SJSA1 (cell line): ENCODE data around the gene GPNMB. TPM values are rescaled to one million over a fixed set of nuclear protein-coding genes. Genes with fewer than 3 reads are reported as not detected.
"Not testable (repeated sequence)": the region's sequence is repeated elsewhere in the genome, so short reads cannot be mapped to it uniquely, and the experiment has no call there.

Experiments
- DNase-seq, 2 experiments: peaks; one replicate each; pipeline ENCODE4 v3.0.0-alpha.2; 2015 to 2020; ENCODE audit warnings: low spot score in 2 of 2, low read depth in 1 of 2
- H3K27ac ChIP-seq: fragments of 250-450 bp; sonication (Bioruptor Pico); 2 replicates; pipeline ENCODE4 v1.5.1; 2020; ENCODE audit warnings: mild to moderate bottlenecking, moderate library complexity
- H3K27me3 ChIP-seq: fragments of 250-450 bp; sonication (Bioruptor Pico); replicated peaks from 2 replicates; pipeline ENCODE4 v1.5.1; 2020; ENCODE audit warnings: mild to moderate bottlenecking, moderate library complexity
- H3K36me3 ChIP-seq: fragments of 250-450 bp; sonication (Bioruptor Pico); 2 replicates; pipeline ENCODE4 v1.5.1; 2020; ENCODE audit warnings: mild to moderate bottlenecking
- H3K4me1 ChIP-seq: fragments of 250-450 bp; sonication (Bioruptor Pico); replicated peaks from 2 replicates; pipeline ENCODE4 v1.6.1; 2021; ENCODE audit warnings: mild to moderate bottlenecking
- H3K4me3 ChIP-seq: fragments of 250-450 bp; sonication (Bioruptor Pico); 2 replicates; pipeline ENCODE4 v1.5.1; 2020; ENCODE audit warnings: mild to moderate bottlenecking
- H3K9me3 ChIP-seq: fragments of 250-450 bp; sonication (Bioruptor Pico); replicated peaks from 2 replicates; pipeline ENCODE4 v1.5.1; 2020; ENCODE audit warnings: mild to moderate bottlenecking
- total RNA-seq: library from RNA; depleted of rRNA; stranded (reverse); fragments of >200 nt; shearing (Covaris generic); gene quantifications from 2 replicates; pipeline ENCODE4 v1.2.3, GENCODE V29; 2014; rRNA removed

The GPNMB gene
- total RNA-seq, 1 experiment from 2014 or later = 1.1 TPM

DNA sequence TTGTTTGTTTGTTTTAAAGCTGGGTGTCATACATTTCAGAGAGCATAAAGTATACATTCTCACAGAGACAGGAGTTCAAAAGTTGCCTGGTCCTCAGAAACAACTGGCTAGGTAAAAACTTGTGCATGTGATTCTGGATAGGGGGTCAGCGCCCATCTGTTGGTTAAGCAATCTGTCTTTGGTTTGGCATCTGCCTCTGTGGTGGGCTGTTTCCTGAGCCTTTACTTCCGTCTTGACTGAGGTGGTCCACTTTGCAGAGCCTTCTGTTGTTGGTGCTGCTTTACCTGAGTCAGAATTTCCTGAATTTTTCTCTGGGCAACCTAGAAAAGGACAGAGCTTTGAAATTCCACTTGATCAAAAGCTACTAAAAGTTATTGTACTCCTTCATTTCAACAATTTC is 65.6 kb downstream of the GPNMB start:
- H3K27ac ChIP-seq, H3K27me3 ChIP-seq, H3K9me3 ChIP-seq, DNase-seq, H3K4me3 ChIP-seq: not testable (repeated sequence)
- H3K4me1 ChIP-seq = peaks cover 21% of the 10 kb centered on the region
- H3K36me3 ChIP-seq = peaks cover 84% of the 10 kb centered on the region

DNA sequence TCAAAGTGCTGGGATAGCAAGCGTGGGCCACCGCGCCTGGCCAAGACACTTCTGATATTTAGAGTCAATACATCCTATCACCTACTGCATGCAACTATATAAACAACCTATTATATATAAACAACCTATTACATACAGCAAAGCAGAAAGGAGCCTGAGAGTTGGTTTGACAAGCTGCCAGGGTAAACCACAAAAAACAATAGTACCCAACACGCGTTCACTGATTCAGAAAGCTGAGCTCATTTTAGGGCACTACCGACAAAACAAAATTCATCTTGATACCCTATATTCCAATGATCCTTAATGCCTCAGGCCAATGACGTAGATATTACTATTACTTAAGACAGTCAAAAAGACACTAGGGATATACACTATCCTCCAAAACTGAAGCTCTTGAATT is 68.8 kb downstream of the GPNMB start:
- no peaks in the 10 kb centered on the region for H3K27me3 ChIP-seq
- no peaks in the 10 kb centered on the region for H3K9me3 ChIP-seq
- H3K4me3 ChIP-seq = no peak overlapping the region
- peaks cover 22% of the 10 kb centered on the region for H3K4me1 ChIP-seq
- H3K27ac ChIP-seq = no peak overlapping the region
- DNase-seq = peak in 1 of 2 experiments; percentile 57
- H3K36me3 ChIP-seq = peaks cover 84% of the 10 kb centered on the region

Other genes starting within 250 kb of the GPNMB start
- 70.4 and 150 TPM in 2 replicates for gene HYCC1, start 232.6 kb upstream of the GPNMB start, total RNA-seq
- gene KLHL7, start 141.0 kb upstream of the GPNMB start, total RNA-seq = 25.0 and 33.2 TPM in 2 replicates
- 41.7 and 56.2 TPM in 2 replicates for gene NUP42, start 64.7 kb upstream of the GPNMB start, total RNA-seq
- 94.0 and 139 TPM in 2 replicates for gene MALSU1, start 52.6 kb downstream of the GPNMB start, total RNA-seq
- 189 and 220 TPM in 2 replicates for gene IGF2BP3, start 223.7 kb downstream of the GPNMB start, total RNA-seq